Stimulated activated naive CD8-positive, alpha-beta T cell treated with anti-CD3 and anti-CD28 coated beads, Interleukin-15, amount 100 ng/mL, for 72 hours (primary cell): ENCODE results near the gene SLC35D3.
"Not testable (repeated sequence)": the region's sequence is repeated elsewhere in the genome, so short reads cannot be mapped to it uniquely, and the experiment has no call there.

ENCODE experiments used
- ATAC-seq: fragments of 150-1000 bp; cut with Tn5 transposase; 2 replicates; pipeline ENCODE4 v1.10.0; 2021; ENCODE audit warnings: mild to moderate bottlenecking, moderate library complexity
- DNase-seq, 2 donors: peaks; one replicate each; pipeline ENCODE4 v3.0.0; 2021 to 2022
- H3K27ac Mint-ChIP-seq, 2 donors: one replicate each; pipeline ENCODE4 v1.8.0; 2022; ENCODE audit warnings: mild to moderate bottlenecking in 2 of 2, mixed read lengths in 2 of 2, moderate library complexity in 2 of 2
- H3K27me3 Mint-ChIP-seq: one replicate; pipeline ENCODE4 v1.8.0; 2022; ENCODE audit warnings: mixed read lengths
- H3K4me1 Mint-ChIP-seq: one replicate; pipeline ENCODE4 v1.8.0; 2022; ENCODE audit warnings: mild to moderate bottlenecking, mixed read lengths
- H3K4me3 Mint-ChIP-seq, 2 donors: one replicate each; pipeline ENCODE4 v1.8.0; 2022; ENCODE audit warnings: mild to moderate bottlenecking in 2 of 2, mixed read lengths in 2 of 2, moderate library complexity in 1 of 2
- H3K9me3 Mint-ChIP-seq, 2 donors: one replicate each; pipeline ENCODE4 v1.8.0; 2022; ENCODE audit warnings: mixed read lengths in 2 of 2

Gene SLC35D3, protein sequence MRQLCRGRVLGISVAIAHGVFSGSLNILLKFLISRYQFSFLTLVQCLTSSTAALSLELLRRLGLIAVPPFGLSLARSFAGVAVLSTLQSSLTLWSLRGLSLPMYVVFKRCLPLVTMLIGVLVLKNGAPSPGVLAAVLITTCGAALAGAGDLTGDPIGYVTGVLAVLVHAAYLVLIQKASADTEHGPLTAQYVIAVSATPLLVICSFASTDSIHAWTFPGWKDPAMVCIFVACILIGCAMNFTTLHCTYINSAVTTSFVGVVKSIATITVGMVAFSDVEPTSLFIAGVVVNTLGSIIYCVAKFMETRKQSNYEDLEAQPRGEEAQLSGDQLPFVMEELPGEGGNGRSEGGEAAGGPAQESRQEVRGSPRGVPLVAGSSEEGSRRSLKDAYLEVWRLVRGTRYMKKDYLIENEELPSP

DNA sequence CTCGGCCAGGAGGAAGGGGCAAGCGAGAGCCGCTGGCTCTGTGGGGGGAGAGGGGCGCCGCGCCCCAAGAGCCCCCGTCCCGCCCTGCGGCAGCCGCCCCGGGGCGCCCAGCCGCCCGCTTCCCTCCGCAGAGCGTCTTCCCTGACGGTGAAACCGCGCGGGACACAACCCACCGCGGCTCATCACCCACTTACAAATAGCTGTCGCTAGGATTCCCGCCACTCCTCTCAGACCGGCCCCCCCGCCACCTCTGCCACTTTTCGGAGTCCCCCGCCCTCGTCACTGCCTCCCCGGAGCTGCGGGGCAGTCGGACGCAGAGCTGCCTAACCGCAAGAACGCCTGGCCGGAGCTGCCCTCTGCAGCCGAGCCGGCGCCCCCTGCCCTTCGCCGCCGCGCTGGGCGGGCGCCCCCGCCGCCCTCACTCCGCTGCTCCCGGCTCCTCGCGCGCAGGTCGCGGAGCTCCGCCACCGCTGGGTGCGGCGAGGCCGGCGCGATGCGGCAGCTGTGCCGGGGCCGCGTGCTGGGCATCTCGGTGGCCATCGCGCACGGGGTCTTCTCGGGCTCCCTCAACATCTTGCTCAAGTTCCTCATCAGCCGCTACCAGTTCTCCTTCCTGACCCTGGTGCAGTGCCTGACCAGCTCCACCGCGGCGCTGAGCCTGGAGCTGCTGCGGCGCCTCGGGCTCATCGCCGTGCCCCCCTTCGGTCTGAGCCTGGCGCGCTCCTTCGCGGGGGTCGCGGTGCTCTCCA, at the start of gene SLC35D3:
Gene SLC35D3 (plus strand): TSS at position 366 of the 749 bp plus-strand sequence. CDS start 128 bp downstream, at position 494.
- H3K4me3 Mint-ChIP-seq, result peak within 1 kb of the TSS; percentile 85 to 89
- peak within 1 kb of the TSS in 1 of 2 donors; percentile 92 for H3K27ac Mint-ChIP-seq
- H3K4me1 Mint-ChIP-seq, result peaks cover 38% of the 10 kb centered on the region
- peaks cover 82% of the 10 kb centered on the region for H3K27me3 Mint-ChIP-seq
- peak; percentile 22 to 41 for DNase-seq
- H3K9me3 Mint-ChIP-seq, result no peaks in the 10 kb centered on the region
- peak; percentile 44 for ATAC-seq

DNA sequence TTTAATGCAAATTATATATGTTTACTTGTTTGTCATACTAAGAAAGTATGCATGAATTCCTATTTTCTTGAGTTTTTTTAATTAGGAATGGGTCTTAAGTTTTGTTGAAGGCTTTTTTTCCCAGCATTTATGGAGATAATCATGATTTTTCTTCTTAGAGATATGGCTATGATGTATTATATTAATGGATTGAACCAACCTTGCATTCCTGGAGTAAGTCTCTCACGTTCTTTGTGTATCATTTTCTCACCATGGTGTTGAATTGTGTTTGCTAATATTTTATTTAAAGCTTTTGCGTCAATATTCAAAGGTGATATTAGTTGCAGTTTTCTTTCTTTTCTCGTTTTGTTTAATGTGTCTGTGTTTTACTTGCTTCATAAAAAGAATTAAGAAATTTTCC, 48.4 kb upstream of the SLC35D3 start:
- H3K9me3 Mint-ChIP-seq, result peaks cover 0 to 9% of the 10 kb centered on the region in 2 donors
- no peaks in the 10 kb centered on the region for H3K27me3 Mint-ChIP-seq
- DNase-seq (no peak), ATAC-seq (no peak)
- no peak overlapping the region for H3K27ac Mint-ChIP-seq
- no peaks in the 10 kb centered on the region for H3K4me1 Mint-ChIP-seq
- no peak overlapping the region for H3K4me3 Mint-ChIP-seq

DNA sequence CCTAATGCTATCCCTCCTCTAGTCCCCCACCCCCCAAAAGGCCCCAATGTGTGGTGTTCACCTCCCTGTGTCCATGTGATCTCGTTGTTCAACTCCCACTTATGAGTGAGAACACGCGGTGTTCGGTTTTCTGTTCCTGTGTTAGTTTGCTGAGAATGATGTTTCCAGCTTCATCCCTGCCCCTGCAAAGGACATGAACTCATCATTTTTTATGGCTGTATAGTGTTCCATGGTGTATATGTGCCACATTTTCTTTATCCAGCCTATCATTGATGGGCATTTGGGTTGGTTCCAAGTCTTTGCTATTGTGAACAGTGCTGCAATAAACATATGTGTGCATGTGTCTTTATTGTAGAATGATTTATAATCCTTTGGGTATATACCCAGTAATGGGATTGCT, 45.6 kb upstream of the SLC35D3 start:
- not testable (repeated sequence) for H3K9me3 Mint-ChIP-seq, H3K4me3 Mint-ChIP-seq, H3K27ac Mint-ChIP-seq, H3K4me1 Mint-ChIP-seq, H3K27me3 Mint-ChIP-seq, ATAC-seq, DNase-seq

DNA sequence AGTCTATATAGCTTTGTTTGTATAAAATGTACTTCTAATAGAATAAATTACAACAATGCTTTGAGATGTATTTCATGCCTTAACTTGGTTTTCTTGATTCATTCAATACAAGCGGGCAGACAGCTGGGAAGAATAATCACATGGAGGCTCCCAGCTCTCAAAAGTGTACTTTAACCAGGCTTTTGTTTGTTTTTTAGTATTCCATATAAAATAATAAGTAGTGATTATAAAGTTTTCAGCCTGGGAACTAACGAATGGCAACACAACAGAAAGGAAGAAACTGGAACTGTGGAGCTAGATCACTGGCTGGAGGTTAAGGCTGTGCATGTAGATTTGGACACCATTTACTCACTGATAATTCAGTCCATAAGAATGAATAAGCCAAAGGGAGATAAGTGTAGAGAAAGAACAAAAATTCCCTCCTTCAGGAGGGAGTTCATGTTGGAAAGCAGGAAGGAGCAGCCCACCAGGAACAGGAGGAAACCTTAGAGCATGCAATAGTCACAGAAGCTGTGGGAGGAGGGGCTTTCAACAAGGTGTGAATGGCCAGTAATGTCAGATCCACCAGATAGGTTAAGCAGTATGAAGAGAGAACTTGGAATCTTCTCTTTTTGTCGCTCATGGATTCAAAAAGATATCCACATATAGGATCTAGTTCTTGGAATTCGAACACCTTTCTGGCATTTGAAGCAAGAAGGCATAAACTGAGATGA, 41.2 kb upstream of the SLC35D3 start:
- Mint-ChIP-seq H3K4me1 (no peaks in the 10 kb centered on the region), H3K9me3 (peaks cover 0 to 9% of the 10 kb centered on the region in 2 donors), H3K4me3 (no peak overlapping the region), H3K27ac (no peak overlapping the region), H3K27me3 (no peaks in the 10 kb centered on the region)
- no peak for ATAC-seq
- DNase-seq, result no peak

GRCh38 chr6:136886091-136886490, 36.0 kb upstream of the SLC35D3 start:
- H3K27me3 Mint-ChIP-seq, result no peaks in the 10 kb centered on the region
- H3K4me1 Mint-ChIP-seq, result no peaks in the 10 kb centered on the region
- ATAC-seq, result no peak
- no peak overlapping the region for H3K4me3 Mint-ChIP-seq
- no peak for DNase-seq
- H3K9me3 Mint-ChIP-seq, result no peaks in the 10 kb centered on the region
- no peak overlapping the region for H3K27ac Mint-ChIP-seq

DNA sequence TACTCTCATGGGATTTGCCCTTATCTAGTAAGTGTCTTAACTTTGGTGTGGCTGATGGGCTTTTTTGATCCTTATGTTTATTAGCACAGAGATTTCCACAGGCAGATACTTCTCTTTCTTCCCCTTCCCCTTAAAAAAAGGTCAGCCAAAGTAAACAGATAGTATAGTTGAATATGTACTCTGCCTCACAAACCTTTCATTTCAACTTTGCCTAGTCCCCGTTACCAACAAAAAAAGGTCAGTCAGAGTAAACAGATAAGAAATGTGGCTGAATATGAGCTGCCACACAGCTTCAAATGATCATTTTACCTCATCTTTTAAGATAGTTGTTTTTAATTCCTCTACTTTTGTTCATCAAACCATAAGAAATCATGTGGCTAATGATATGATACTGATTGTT, 34.1 kb upstream of the SLC35D3 start:
- H3K9me3 Mint-ChIP-seq, result no peaks in the 10 kb centered on the region
- H3K4me3 Mint-ChIP-seq, result no peak overlapping the region
- no peaks in the 10 kb centered on the region for H3K4me1 Mint-ChIP-seq
- H3K27me3 Mint-ChIP-seq, result no peaks in the 10 kb centered on the region
- ATAC-seq (no peak), DNase-seq (no peak)
- H3K27ac Mint-ChIP-seq, result peak overlapping the region in 1 of 2 donors; percentile 86

GRCh38 chr6:136889271-136890193, 32.6 kb upstream of the SLC35D3 start:
- ATAC-seq, result no peak
- no peak overlapping the region for H3K27ac Mint-ChIP-seq
- no peak for DNase-seq
- no peak overlapping the region for H3K4me3 Mint-ChIP-seq
- H3K9me3 Mint-ChIP-seq, result no peaks in the 10 kb centered on the region
- H3K4me1 Mint-ChIP-seq, result no peaks in the 10 kb centered on the region
- no peaks in the 10 kb centered on the region for H3K27me3 Mint-ChIP-seq

- DNase-seq (no peak), ATAC-seq (no peak)
- Mint-ChIP-seq H3K4me1 (no peaks in the 10 kb centered on the region), H3K4me3 (no peak overlapping the region), H3K27ac (peak overlapping the region; percentile 1 to 6), H3K9me3 (no peaks in the 10 kb centered on the region), H3K27me3 (no peaks in the 10 kb centered on the region)
Measured at GRCh38 chr6:136890194-136890839, 31.8 kb upstream of the SLC35D3 start.

DNA sequence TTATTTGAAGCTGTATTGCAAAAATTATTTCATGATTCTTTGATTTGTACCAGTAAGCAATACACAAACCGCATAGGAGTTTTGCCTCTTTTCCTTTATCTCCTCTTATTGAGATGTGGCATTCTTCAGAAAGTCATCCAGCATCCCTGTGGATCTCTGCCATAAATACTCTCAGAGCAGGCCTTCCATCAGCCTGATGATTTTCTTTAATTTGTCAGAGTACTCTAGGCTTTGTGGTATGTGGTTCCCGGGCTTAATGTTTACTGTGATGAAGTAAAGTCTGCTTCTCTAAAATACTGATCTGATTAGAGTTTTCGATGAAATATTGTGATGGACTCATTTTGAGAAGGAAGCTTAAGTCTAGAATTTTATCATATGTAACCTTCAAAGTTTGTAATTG, 31.1 kb upstream of the SLC35D3 start:
- Mint-ChIP-seq H3K27ac (no peak overlapping the region), H3K27me3 (no peaks in the 10 kb centered on the region), H3K4me1 (no peaks in the 10 kb centered on the region), H3K4me3 (no peak overlapping the region), H3K9me3 (no peaks in the 10 kb centered on the region)
- no peak for DNase-seq
- no peak for ATAC-seq

DNA sequence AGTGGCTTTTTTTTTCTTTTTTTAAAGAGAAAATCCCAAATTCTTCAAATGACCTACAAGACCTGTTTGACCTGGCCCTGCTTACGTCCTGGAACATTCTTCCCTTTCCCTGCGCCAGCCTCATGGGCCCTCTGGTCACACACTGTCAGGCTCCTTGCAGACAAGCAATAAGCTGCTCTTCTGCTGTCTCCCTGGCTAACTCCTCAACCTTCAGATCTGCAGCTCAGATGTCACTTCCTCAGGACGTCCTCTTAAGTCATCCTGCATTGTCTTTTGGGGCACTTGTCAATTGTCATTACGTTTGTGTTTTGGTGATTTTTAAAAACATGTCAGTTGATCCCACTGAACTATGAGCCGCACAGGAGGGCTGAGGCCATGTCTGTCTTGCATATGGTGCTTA, 28.9 kb upstream of the SLC35D3 start:
- Mint-ChIP-seq H3K4me3 (no peak overlapping the region), H3K27me3 (no peaks in the 10 kb centered on the region), H3K27ac (no peak overlapping the region), H3K9me3 (no peaks in the 10 kb centered on the region), H3K4me1 (no peaks in the 10 kb centered on the region)
- DNase-seq, result no peak
- no peak for ATAC-seq

GRCh38 chr6:136895901-136896300, 26.2 kb upstream of the SLC35D3 start:
- no peaks in the 10 kb centered on the region for H3K27me3 Mint-ChIP-seq

DNA sequence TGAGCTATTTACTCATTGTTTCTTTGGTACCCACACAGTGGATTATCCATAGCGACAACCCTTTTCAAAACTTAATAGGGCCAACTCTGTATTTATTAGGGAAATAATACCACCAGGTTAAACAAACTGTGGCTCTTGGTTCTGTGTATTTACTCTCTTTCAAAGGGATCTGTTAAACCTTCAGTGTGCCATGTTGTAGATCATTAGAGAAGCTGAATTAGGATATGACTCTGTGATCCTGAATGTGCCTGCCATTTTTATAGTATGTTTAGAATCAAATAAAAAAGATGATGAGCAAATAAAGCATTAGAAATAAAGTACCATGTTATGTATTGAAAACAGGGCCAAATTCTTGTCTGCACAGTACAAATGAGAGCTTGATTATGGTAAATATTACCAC, 25.0 kb upstream of the SLC35D3 start:
- DNase-seq (no peak), ATAC-seq (no peak)
- Mint-ChIP-seq H3K27me3 (no peaks in the 10 kb centered on the region), H3K4me3 (no peak overlapping the region), H3K9me3 (no peaks in the 10 kb centered on the region), H3K4me1 (no peaks in the 10 kb centered on the region), H3K27ac (no peak overlapping the region)

More at GRCh38 chr6:136895901-136896300, 26.2 kb upstream of the SLC35D3 start:
- Mint-ChIP-seq H3K4me3 (no peak overlapping the region), H3K9me3 (no peaks in the 10 kb centered on the region), H3K4me1 (no peaks in the 10 kb centered on the region), H3K27ac (no peak overlapping the region)
- DNase-seq (no peak), ATAC-seq (no peak)

- Mint-ChIP-seq H3K4me1 (no peaks in the 10 kb centered on the region), H3K27ac (no peak overlapping the region), H3K27me3 (no peaks in the 10 kb centered on the region), H3K9me3 (no peaks in the 10 kb centered on the region), H3K4me3 (no peak overlapping the region)
- DNase-seq (no peak), ATAC-seq (no peak)
Measured at GRCh38 chr6:136901212-136901784, 20.8 kb upstream of the SLC35D3 start.

- not testable (repeated sequence) for DNase-seq, H3K27me3 Mint-ChIP-seq, H3K4me1 Mint-ChIP-seq, H3K9me3 Mint-ChIP-seq, H3K4me3 Mint-ChIP-seq, ATAC-seq, H3K27ac Mint-ChIP-seq
Measured at GRCh38 chr6:136904477-136904876, 17.6 kb upstream of the SLC35D3 start.
